PC-3 (cell line): Measurements from ENCODE around the gene PDIA6. TPM values are rescaled to one million over a fixed set of nuclear protein-coding genes. Genes with fewer than 3 reads are reported as not detected.
"Not testable (repeated sequence)": the region's sequence is repeated elsewhere in the genome, so short reads cannot be mapped to it uniquely, and the experiment has no call there.

Source experiments
- ATAC-seq: fragments of 200-7000 bp; cut with Tn5 transposase; 2 replicates; pipeline ENCODE4 v1.9.1; 2020; ENCODE audit warnings: mild to moderate bottlenecking, moderate library complexity
- BruUV-seq: library from RNA; stranded (reverse); fragments of 400-500 nt; replicated peaks from 2 replicates; lab custom pipeline; 2021; lab: Mats Ljungman, UMichigan
- CTCF ChIA-PET: fragments of 300-600 bp; sonication (Branson Sonifier 250); formaldehyde crosslinking; loops from one replicate; lab custom pipeline; 2022; ENCODE audit warnings: antibody characterized with exemption; lab: Charles Lee
- POLR2A ChIA-PET: fragments of 300-600 bp; sonication (Branson Sonifier 250); formaldehyde crosslinking; loops from one replicate; lab custom pipeline; 2022; ENCODE audit warnings: antibody characterized with exemption; ENCODE audit not compliant: unreplicated experiment; lab: Charles Lee
- DNase-seq: peaks from one replicate; pipeline ENCODE4 v3.0.0-alpha.2; 2015
- H2AFZ ChIP-seq: fragments of 300-600 bp; sonication (generic); 2 replicates; pipeline ENCODE4 v1.6.0; 2016; ENCODE audit warnings: antibody characterized with exemption, low read length
- H3F3A ChIP-seq: fragments of 300-600 bp; sonication (generic); one replicate; pipeline ENCODE4 v1.6.0; 2017; ENCODE audit warnings: antibody characterized with exemption, low read length, control low read depth, mild to moderate bottlenecking; ENCODE audit not compliant: unreplicated experiment
- H3K27ac ChIP-seq: fragments of 300-600 bp; sonication (generic); 2 replicates; pipeline ENCODE4 v1.5.1; 2016; ENCODE audit warnings: mild to moderate bottlenecking, low read length
- H3K27me3 ChIP-seq: fragments of 300-600 bp; sonication (generic); 2 replicates; pipeline ENCODE4 v1.6.1; 2016; ENCODE audit warnings: low read length, mixed read lengths
- H3K36me3 ChIP-seq: fragments of 300-600 bp; sonication (generic); 2 replicates; pipeline ENCODE4 v1.6.1; 2016; ENCODE audit warnings: low read depth, mixed run types, low read length, mixed read lengths
- H3K4me1 ChIP-seq: fragments of 300-600 bp; sonication (generic); 2 replicates; pipeline ENCODE4 v1.5.1; 2016; ENCODE audit warnings: low read length; ENCODE audit not compliant: insufficient read depth
- H3K4me2 ChIP-seq: fragments of 300-600 bp; sonication (generic); 2 replicates; pipeline ENCODE4 v1.6.0; 2016; ENCODE audit warnings: low read length
- H3K4me3 ChIP-seq: fragments of 300-600 bp; sonication (generic); 2 replicates; pipeline ENCODE4 v1.5.1; 2016; ENCODE audit warnings: mild to moderate bottlenecking, low read length, mixed read lengths
- H3K79me2 ChIP-seq: fragments of 300-600 bp; sonication (generic); 2 replicates; pipeline ENCODE4 v1.6.1; 2017; ENCODE audit warnings: low read length, mixed read lengths
- H3K9ac ChIP-seq: fragments of 300-600 bp; sonication (generic); 2 replicates; pipeline ENCODE4 v1.6.0; 2016; ENCODE audit warnings: mild to moderate bottlenecking, low read length
- H3K9me2 ChIP-seq: fragments of 300-600 bp; sonication (generic); replicated peaks from 2 replicates; pipeline ENCODE4 v1.6.1; 2016; ENCODE audit warnings: mixed run types, low read length, mixed read lengths
- H3K9me3 ChIP-seq: fragments of 300-600 bp; sonication (generic); 2 replicates; pipeline ENCODE4 v1.6.1; 2016; ENCODE audit warnings: low read length, mixed read lengths
- H4K20me1 ChIP-seq: fragments of 300-600 bp; sonication (generic); 2 replicates; pipeline ENCODE4 v1.6.1; 2016; ENCODE audit warnings: low read length, mixed read lengths
- CTCF ChIP-seq: fragments of 300-600 bp; sonication (generic); conservative IDR thresholded peaks from 2 replicates; pipeline ENCODE4 v1.5.1; 2017; ENCODE audit warnings: antibody characterized with exemption, low read depth, mild to moderate bottlenecking, low read length
- EZH2 ChIP-seq: fragments of 300-600 bp; sonication (generic); IDR thresholded peaks from one replicate; pipeline ENCODE4 v1.6.1; 2017; ENCODE audit warnings: antibody characterized with exemption, mild to moderate bottlenecking, low read length; ENCODE audit not compliant: unreplicated experiment
- EZH2phosphoT487 ChIP-seq: fragments of 300-600 bp; sonication (generic); IDR thresholded peaks from 2 replicates; pipeline ENCODE4 v1.6.1; 2018; ENCODE audit warnings: mild to moderate bottlenecking, antibody characterized with exemption, low read length, borderline replicate concordance
- intact Hi-C: fragments of 100-400 bp; cut with micrococcal nuclease; formaldehyde crosslinking; loops from 2 replicates; pipeline ENCODE4 v1.9.0; 2023
- total RNA-seq: library from RNA; depleted of rRNA; stranded (reverse); fragments of >200 nt; gene quantifications from 2 replicates; pipeline ENCODE4 v1.2.3, GENCODE V29; 2014

PDIA6 gene
- total RNA-seq, 1 experiment from 2014 or later, result 351 TPM

GRCh38 chr2:10806543-10806942 lies 6.0 kb downstream of the PDIA6 start:
- CTCF ChIA-PET, result no interaction called here
- Histone ChIP-seq H3F3A (no peaks in the 10 kb centered on the region), H2AFZ (no peak overlapping the region), H4K20me1 (peaks cover 80% of the 10 kb centered on the region), H3K27me3 (no peaks in the 10 kb centered on the region), H3K4me2 (no peak overlapping the region), H3K9me2 (no peaks in the 10 kb centered on the region), H3K9ac (no peak overlapping the region), H3K9me3 (no peaks in the 10 kb centered on the region), H3K36me3 (peaks cover 36% of the 10 kb centered on the region; the same call in 1 of the 2 replicates), H3K4me1 (peaks cover 18% of the 10 kb centered on the region), H3K4me3 (no peak overlapping the region), H3K79me2 (peaks cover 85% of the 10 kb centered on the region), H3K27ac (no peak overlapping the region)
- no peak for TF ChIP-seq EZH2phosphoT487
- TF ChIP-seq EZH2, result no peak
- no peak for TF ChIP-seq CTCF
- POLR2A ChIA-PET, result no interaction called here
- no TSS peak for BruUV-seq
- no peak for ATAC-seq
- no peak for DNase-seq
- intact Hi-C loops, result no loop called here

DNA sequence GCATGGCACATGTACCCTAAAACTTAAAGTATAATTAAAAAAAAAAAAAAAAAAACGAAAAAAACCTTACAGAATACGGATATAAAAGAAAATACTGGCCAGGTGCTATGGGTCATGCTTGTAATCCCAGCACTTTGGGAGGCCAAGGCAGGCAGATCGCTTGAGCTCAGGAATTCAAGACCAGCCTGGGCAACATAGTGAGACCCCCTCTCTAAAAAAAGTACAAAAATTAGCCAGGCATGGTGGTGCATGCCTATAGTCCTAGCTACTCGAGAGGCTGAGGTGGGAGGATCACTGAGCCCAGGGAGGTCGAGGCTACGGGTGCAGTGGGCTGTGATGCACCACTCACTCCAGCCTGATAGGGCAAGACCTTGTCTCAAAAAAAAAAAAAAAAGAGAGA lies 6.6 kb downstream of the PDIA6 start:
- BruUV-seq, H3K9ac ChIP-seq, intact Hi-C loops: not testable (repeated sequence)

GRCh38 chr2:10802657-10803056 lies 9.9 kb downstream of the PDIA6 start:
- Histone ChIP-seq H3K27me3 (no peaks in the 10 kb centered on the region), H3K4me3 (no peak overlapping the region), H3F3A (no peaks in the 10 kb centered on the region), H3K36me3 (peaks cover 45% of the 10 kb centered on the region), H3K79me2 (peaks cover 82% of the 10 kb centered on the region), H3K27ac (no peak overlapping the region), H3K4me2 (no peak overlapping the region), H3K9me2 (no peaks in the 10 kb centered on the region), H3K9me3 (no peaks in the 10 kb centered on the region), H4K20me1 (peaks cover 63% of the 10 kb centered on the region), H3K4me1 (no peaks in the 10 kb centered on the region), H3K9ac (no peak overlapping the region), H2AFZ (no peak overlapping the region)
- no peak for DNase-seq
- POLR2A ChIA-PET, result no interaction called here
- intact Hi-C loops, result no loop called here
- CTCF ChIA-PET, result no interaction called here
- no peak for TF ChIP-seq EZH2
- TF ChIP-seq CTCF, result no peak
- no peak for TF ChIP-seq EZH2phosphoT487
- ATAC-seq, result no peak
- no TSS peak for BruUV-seq

More for the DNA sequence above, 6.6 kb downstream of the PDIA6 start:
- H3K27me3 ChIP-seq, H3K4me2 ChIP-seq, H3K9me2 ChIP-seq, CTCF ChIA-PET, ATAC-seq, DNase-seq, H3K4me3 ChIP-seq, H3F3A ChIP-seq, H3K9me3 ChIP-seq, POLR2A ChIA-PET, H3K27ac ChIP-seq, H2AFZ ChIP-seq: not testable (repeated sequence)
- peaks cover 85% of the 10 kb centered on the region for H3K79me2 ChIP-seq
- peaks cover 14% of the 10 kb centered on the region for H3K4me1 ChIP-seq
- H4K20me1 ChIP-seq, result peaks cover 80% of the 10 kb centered on the region
- H3K36me3 ChIP-seq, result peaks cover 41% of the 10 kb centered on the region; the same call in 1 of the 2 replicates
